ENCODE results near the gene LYPD1.

The LYPD1 gene

DNA sequence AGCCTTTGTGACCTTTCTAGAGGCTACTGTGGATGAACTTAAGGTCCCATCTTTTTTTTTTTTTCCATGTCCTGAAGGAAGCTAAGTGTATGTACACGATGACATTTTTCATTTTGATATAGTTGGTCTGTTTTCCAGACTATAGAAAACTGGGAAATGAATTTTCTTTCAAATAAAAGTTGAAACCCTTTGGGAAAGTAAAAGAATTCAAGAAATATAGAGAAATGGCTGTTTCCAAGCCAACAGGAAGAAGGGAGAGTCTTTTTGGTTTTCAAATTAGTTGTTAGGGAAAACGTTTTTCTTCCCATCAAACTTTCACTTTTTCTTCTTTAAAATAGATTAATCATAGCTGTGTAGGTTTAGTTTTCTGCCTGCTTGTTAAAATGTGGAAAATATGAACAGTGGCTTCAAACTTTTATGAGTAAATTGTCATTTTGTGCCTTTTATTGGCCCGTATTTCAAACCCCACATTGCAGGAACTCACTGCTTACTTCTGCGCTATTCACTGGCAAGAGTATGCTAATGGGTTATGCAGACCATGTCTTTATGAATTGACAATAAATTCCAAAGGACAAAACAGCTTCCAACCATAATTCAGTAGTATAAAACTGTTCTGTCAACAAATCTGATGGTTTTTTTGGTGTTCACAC, 27.7 kb upstream of the LYPD1 start:
- H3K27me3 ChIP-seq (ENCODE audit: insufficient read depth, insufficient read length): no peaks in the 10 kb centered on the region

GRCh38 chr2:132692816-132693215, 22.8 kb upstream of the LYPD1 start:
- no peaks in the 10 kb centered on the region for H3K27me3 ChIP-seq (ENCODE audit: insufficient read depth, insufficient read length)
- TF ChIP-seq YY1 (IDR thresholded peaks at IDR 0.05; ENCODE audit: insufficient read depth, insufficient read length) (no peak), ZNF274 (IDR thresholded peaks at IDR 0.05; ENCODE audit: low read depth, low read length) (no peak), SUZ12 (IDR thresholded peaks at IDR 0.05; ENCODE audit: extremely low read depth, insufficient read depth, insufficient read length) (no peak)
- no peaks in the 10 kb centered on the region for H3K36me3 ChIP-seq (ENCODE audit: insufficient read depth, insufficient read length, low read length)
- H3K9me3 ChIP-seq (ENCODE audit: insufficient read depth, low read length): no peaks in the 10 kb centered on the region
- DNase-seq (ENCODE audit: low read depth, low spot score): no peak
- H3K4me3 ChIP-seq (ENCODE audit: insufficient read length, low read depth): no peak overlapping the region
- H3K4me1 ChIP-seq (ENCODE audit: insufficient read depth, insufficient read length): no peaks in the 10 kb centered on the region
- H3K9ac ChIP-seq (ENCODE audit: insufficient read length, low read depth): no peak overlapping the region

More for the DNA sequence above, 27.7 kb upstream of the LYPD1 start:
- H3K36me3 ChIP-seq (ENCODE audit: insufficient read depth, insufficient read length, low read length): no peaks in the 10 kb centered on the region
- no peak overlapping the region for H3K9ac ChIP-seq (ENCODE audit: insufficient read length, low read depth)
- TF ChIP-seq YY1 (IDR thresholded peaks at IDR 0.05; ENCODE audit: insufficient read depth, insufficient read length) (no peak), ZNF274 (IDR thresholded peaks at IDR 0.05; ENCODE audit: low read depth, low read length) (no peak), SUZ12 (IDR thresholded peaks at IDR 0.05; ENCODE audit: extremely low read depth, insufficient read depth, insufficient read length) (no peak)
- DNase-seq (ENCODE audit: low read depth, low spot score): no peak
- H3K9me3 ChIP-seq (ENCODE audit: insufficient read depth, low read length): no peaks in the 10 kb centered on the region
- no peak overlapping the region for H3K4me3 ChIP-seq (ENCODE audit: insufficient read length, low read depth)
- H3K4me1 ChIP-seq (ENCODE audit: insufficient read depth, insufficient read length): no peaks in the 10 kb centered on the region

- no peak for DNase-seq (ENCODE audit: low read depth, low spot score)
- Histone ChIP-seq H3K36me3 (ENCODE audit: insufficient read depth, insufficient read length, low read length) (no peaks in the 10 kb centered on the region), H3K4me3 (ENCODE audit: insufficient read length, low read depth) (no peak overlapping the region), H3K9ac (ENCODE audit: insufficient read length, low read depth) (no peak overlapping the region), H3K27me3 (ENCODE audit: insufficient read depth, insufficient read length) (no peaks in the 10 kb centered on the region), H3K9me3 (ENCODE audit: insufficient read depth, low read length) (no peaks in the 10 kb centered on the region), H3K4me1 (ENCODE audit: insufficient read depth, insufficient read length) (no peaks in the 10 kb centered on the region)
- TF ChIP-seq YY1 (IDR thresholded peaks at IDR 0.05; ENCODE audit: insufficient read depth, insufficient read length): no peak
- TF ChIP-seq ZNF274 (IDR thresholded peaks at IDR 0.05; ENCODE audit: low read depth, low read length): no peak
- no peak for TF ChIP-seq SUZ12 (IDR thresholded peaks at IDR 0.05; ENCODE audit: extremely low read depth, insufficient read depth, insufficient read length)
These were observed 21.6 kb upstream of the LYPD1 start for GRCh38 chr2:132691556-132691955.

DNA sequence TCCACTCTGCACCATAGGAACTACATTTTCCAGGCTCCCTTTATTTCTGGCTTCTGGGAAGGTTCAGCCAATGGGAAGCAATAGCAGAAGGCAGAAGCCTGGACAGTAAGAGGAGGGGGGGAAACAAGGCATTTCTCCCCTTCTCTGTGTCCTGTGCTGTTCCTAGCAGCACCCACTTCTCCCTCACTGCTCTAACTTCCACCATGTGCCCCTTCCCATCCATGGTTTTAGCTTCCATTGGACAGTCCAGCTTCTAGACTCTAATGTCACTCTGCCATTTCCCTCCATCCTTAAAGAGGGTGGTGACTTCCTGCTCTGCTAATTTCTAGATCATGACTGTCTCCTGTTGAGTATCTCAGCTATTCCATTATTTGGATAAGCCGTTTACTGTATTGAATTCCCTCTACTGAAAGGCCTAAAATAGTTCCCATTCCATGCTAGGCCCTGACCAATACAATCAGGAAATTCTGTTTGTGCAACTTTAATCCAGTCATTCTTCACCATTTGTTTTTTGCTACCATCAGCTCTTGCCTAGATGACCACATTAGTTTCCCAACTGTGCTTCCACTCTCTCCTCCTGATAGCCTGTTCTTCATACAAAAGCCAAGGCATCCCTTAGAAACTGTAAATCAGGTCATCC, 20.8 kb upstream of the LYPD1 start:
- Histone ChIP-seq H3K4me3 (ENCODE audit: insufficient read length, low read depth) (no peak overlapping the region), H3K36me3 (ENCODE audit: insufficient read depth, insufficient read length, low read length) (no peaks in the 10 kb centered on the region), H3K4me1 (ENCODE audit: insufficient read depth, insufficient read length) (no peaks in the 10 kb centered on the region), H3K27me3 (ENCODE audit: insufficient read depth, insufficient read length) (no peaks in the 10 kb centered on the region), H3K9me3 (ENCODE audit: insufficient read depth, low read length) (no peaks in the 10 kb centered on the region), H3K9ac (ENCODE audit: insufficient read length, low read depth) (no peak overlapping the region)
- TF ChIP-seq SUZ12 (IDR thresholded peaks at IDR 0.05; ENCODE audit: extremely low read depth, insufficient read depth, insufficient read length) (no peak), YY1 (IDR thresholded peaks at IDR 0.05; ENCODE audit: insufficient read depth, insufficient read length) (no peak), ZNF274 (IDR thresholded peaks at IDR 0.05; ENCODE audit: low read depth, low read length) (no peak)
- DNase-seq (ENCODE audit: low read depth, low spot score): no peak

GRCh38 chr2:132681766-132682165, 11.8 kb upstream of the LYPD1 start:
- TF ChIP-seq ZNF274 (IDR thresholded peaks at IDR 0.05; ENCODE audit: low read depth, low read length): no peak
- no peak for TF ChIP-seq YY1 (IDR thresholded peaks at IDR 0.05; ENCODE audit: insufficient read depth, insufficient read length)
- no peak for TF ChIP-seq SUZ12 (IDR thresholded peaks at IDR 0.05; ENCODE audit: extremely low read depth, insufficient read depth, insufficient read length)
- Histone ChIP-seq H3K4me1 (ENCODE audit: insufficient read depth, insufficient read length) (no peaks in the 10 kb centered on the region), H3K27me3 (ENCODE audit: insufficient read depth, insufficient read length) (no peaks in the 10 kb centered on the region), H3K36me3 (ENCODE audit: insufficient read depth, insufficient read length, low read length) (no peaks in the 10 kb centered on the region), H3K4me3 (ENCODE audit: insufficient read length, low read depth) (no peak overlapping the region), H3K9me3 (ENCODE audit: insufficient read depth, low read length) (no peaks in the 10 kb centered on the region), H3K9ac (ENCODE audit: insufficient read length, low read depth) (no peak overlapping the region)
- no peak for DNase-seq (ENCODE audit: low read depth, low spot score)

DNA sequence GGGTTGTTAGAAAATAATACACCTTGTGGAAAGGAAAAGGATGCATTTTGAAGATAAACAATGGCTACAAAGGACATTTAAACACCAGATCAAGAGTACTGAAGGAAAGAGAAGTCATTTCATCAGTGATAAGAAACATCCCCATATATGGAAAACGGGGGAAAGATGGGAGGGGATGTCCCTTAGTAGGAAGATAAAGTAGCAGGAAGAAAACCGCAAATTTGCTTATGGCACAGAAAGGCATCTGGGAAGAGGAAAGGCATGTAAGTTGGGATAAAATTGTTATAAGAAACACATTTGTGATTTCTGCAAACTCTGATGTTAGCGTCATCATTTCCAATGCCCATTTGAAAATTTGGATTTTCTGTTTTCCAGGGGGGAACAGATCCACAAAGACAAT, 10.5 kb upstream of the LYPD1 start:
- Histone ChIP-seq H3K4me1 (ENCODE audit: insufficient read depth, insufficient read length) (no peaks in the 10 kb centered on the region), H3K36me3 (ENCODE audit: insufficient read depth, insufficient read length, low read length) (no peaks in the 10 kb centered on the region), H3K4me3 (ENCODE audit: insufficient read length, low read depth) (no peak overlapping the region), H3K27me3 (ENCODE audit: insufficient read depth, insufficient read length) (no peaks in the 10 kb centered on the region), H3K9me3 (ENCODE audit: insufficient read depth, low read length) (no peaks in the 10 kb centered on the region), H3K9ac (ENCODE audit: insufficient read length, low read depth) (no peak overlapping the region)
- no peak for DNase-seq (ENCODE audit: low read depth, low spot score)
- no peak for TF ChIP-seq SUZ12 (IDR thresholded peaks at IDR 0.05; ENCODE audit: extremely low read depth, insufficient read depth, insufficient read length)
- TF ChIP-seq YY1 (IDR thresholded peaks at IDR 0.05; ENCODE audit: insufficient read depth, insufficient read length): no peak
- TF ChIP-seq ZNF274 (IDR thresholded peaks at IDR 0.05; ENCODE audit: low read depth, low read length): no peak

GRCh38 chr2:132678483-132678882, 8.5 kb upstream of the LYPD1 start:
- H3K4me3 ChIP-seq (ENCODE audit: insufficient read length, low read depth): no peak overlapping the region
- TF ChIP-seq YY1 (IDR thresholded peaks at IDR 0.05; ENCODE audit: insufficient read depth, insufficient read length): no peak
- TF ChIP-seq ZNF274 (IDR thresholded peaks at IDR 0.05; ENCODE audit: low read depth, low read length): no peak
- no peak for TF ChIP-seq SUZ12 (IDR thresholded peaks at IDR 0.05; ENCODE audit: extremely low read depth, insufficient read depth, insufficient read length)
- DNase-seq (ENCODE audit: low read depth, low spot score): no peak
- H3K9ac ChIP-seq (ENCODE audit: insufficient read length, low read depth): no peak overlapping the region
- H3K27me3 ChIP-seq (ENCODE audit: insufficient read depth, insufficient read length): no peaks in the 10 kb centered on the region
- H3K9me3 ChIP-seq (ENCODE audit: insufficient read depth, low read length): no peaks in the 10 kb centered on the region
- no peaks in the 10 kb centered on the region for H3K36me3 ChIP-seq (ENCODE audit: insufficient read depth, insufficient read length, low read length)
- no peaks in the 10 kb centered on the region for H3K4me1 ChIP-seq (ENCODE audit: insufficient read depth, insufficient read length)
